Stimulated activated naive CD8-positive, alpha-beta T cell treated with anti-CD3 and anti-CD28 coated beads, Interleukin-15, Interleukin-2, amounts not matched to agents 100 ng/mL and 50 ng/mL, for 24 hours (primary cell): ENCODE data around the gene SLC6A3.
"Not testable (repeated sequence)": the region's sequence is repeated elsewhere in the genome, so short reads cannot be mapped to it uniquely, and the experiment has no call there.

Source experiments
- H3K27ac Mint-ChIP-seq: one replicate; pipeline ENCODE4 v1.8.0; 2021; ENCODE audit warnings: mild to moderate bottlenecking, mixed read lengths
- H3K27me3 Mint-ChIP-seq: one replicate; pipeline ENCODE4 v1.8.0; 2021; ENCODE audit warnings: mixed read lengths
- H3K36me3 Mint-ChIP-seq: one replicate; pipeline ENCODE4 v1.8.0; 2021; ENCODE audit warnings: low read depth, mixed read lengths
- H3K4me1 Mint-ChIP-seq: one replicate; pipeline ENCODE4 v1.8.0; 2021; ENCODE audit warnings: low read depth, mixed read lengths
- H3K4me3 Mint-ChIP-seq: one replicate; pipeline ENCODE4 v1.8.0; 2021; ENCODE audit warnings: mild to moderate bottlenecking, mixed read lengths
- H3K9me3 Mint-ChIP-seq: one replicate; pipeline ENCODE4 v1.8.0; 2021; ENCODE audit warnings: mixed read lengths

SLC6A3 gene

DNA sequence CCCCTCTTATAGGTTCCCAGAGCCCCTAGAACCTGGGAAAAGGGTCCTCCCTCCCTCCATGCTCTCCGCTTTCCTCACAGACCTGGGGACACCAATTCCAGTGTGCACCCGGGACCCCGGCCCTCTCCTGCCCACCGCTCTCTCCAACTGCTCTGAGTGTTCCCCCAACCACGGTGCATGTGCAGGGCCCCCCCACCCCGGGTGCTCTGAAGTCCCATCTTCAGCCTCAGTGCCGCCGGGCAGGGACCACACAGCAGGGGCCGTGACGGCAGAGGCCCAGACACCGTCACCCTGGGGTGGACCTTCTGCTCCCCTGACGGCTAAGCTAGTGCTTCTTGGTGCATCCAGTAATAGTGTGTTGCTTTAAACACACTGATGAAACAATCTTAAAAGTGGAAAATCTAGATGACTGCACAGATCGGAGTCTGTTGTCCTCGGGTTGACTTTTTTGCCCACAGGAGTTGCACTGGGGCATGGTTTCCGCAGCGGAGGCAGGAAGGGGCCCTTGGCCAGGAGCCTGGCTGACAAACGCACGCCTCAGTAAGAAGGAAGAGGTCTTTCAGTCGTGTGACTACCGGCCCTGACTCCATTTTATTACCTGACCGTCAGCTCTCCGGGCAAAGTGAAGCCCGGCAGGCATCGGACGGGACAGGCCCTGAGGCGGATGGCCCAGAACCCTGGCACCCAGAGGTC lies 36.2 kb upstream of the SLC6A3 start:
- H3K4me1 Mint-ChIP-seq = peaks cover 39% of the 10 kb centered on the region
- no peaks in the 10 kb centered on the region for H3K9me3 Mint-ChIP-seq
- no peak overlapping the region for H3K4me3 Mint-ChIP-seq
- H3K27me3 Mint-ChIP-seq = no peaks in the 10 kb centered on the region
- H3K36me3 Mint-ChIP-seq = peaks cover 27% of the 10 kb centered on the region
- H3K27ac Mint-ChIP-seq = peak overlapping the region; percentile 45

DNA sequence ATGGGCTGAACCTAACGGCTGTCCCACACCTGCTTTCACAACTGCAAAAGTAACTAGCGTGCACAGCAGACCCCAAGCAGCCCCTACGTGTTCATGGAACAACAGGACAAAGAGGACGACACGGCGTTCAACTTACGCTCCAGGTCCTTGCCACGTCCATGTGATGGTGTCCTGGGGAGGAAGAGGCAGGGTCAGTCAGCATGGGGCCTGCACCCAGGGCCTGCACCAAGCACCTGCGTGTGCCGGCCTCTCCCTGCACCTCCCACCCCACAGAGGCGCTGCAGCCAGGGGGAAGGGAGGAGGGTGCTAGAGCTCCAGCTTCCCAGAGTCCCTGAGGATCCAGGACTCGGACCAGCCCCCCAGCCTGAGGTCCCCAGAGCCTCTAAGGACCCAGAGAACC lies 35.6 kb upstream of the SLC6A3 start:
- Mint-ChIP-seq H3K27ac (no peak overlapping the region), H3K4me3 (no peak overlapping the region), H3K36me3 (peaks cover 25% of the 10 kb centered on the region), H3K4me1 (peaks cover 34% of the 10 kb centered on the region), H3K27me3 (no peaks in the 10 kb centered on the region), H3K9me3 (no peaks in the 10 kb centered on the region)

DNA sequence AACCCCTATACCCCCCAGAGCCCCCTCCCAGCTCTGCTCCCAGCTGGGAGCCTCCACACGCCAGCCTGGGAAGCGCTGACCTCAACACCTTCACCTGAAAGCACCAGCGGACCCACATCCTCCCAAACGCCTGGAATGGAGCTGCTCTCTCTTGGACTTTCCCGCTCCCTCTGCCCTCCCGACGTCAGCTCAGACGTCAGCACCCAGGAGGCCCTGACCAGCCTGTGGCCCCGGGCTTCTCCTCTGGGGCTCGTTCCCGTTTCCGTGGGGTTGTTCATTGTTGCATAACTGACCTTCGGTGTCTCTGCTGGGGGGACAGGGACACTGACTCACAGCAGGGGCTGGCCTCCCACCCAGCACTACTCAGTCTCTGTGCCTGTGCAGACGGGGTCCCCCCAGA lies 35.0 kb upstream of the SLC6A3 start:
- Mint-ChIP-seq H3K36me3 (peaks cover 26% of the 10 kb centered on the region), H3K27ac (peak overlapping the region; percentile 66), H3K9me3 (no peaks in the 10 kb centered on the region), H3K4me3 (peak overlapping the region; percentile 13), H3K27me3 (no peaks in the 10 kb centered on the region), H3K4me1 (peaks cover 30% of the 10 kb centered on the region)

DNA sequence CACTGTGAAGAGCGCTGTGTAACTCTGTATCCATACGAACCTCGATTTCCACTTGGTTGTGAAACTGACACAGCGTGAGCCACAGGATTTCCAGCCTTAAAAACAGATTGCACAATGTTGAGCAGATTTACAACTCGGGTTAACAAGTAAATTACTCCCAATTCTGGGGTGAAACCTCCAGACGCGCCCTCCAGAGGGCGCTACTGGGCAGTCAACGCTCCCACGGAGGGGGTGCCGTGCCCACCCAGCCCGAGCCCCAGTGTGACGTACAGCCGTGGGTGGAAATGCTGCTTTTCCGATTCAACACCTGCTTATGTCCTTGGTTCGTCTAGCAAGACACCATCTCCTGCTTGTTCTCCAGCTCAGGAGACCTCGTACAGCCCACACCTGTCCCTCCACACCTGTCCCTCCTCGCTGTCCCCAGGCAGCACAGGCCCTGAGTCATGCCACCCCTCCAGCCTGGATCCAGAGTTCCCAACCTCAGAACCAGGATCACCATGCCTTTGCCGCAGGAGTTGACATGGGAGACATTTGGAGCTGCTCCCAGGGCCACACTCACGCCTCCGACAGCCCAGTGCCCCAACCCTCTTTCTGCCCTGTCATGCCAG lies 34.4 kb upstream of the SLC6A3 start:
- no peaks in the 10 kb centered on the region for H3K9me3 Mint-ChIP-seq
- H3K27me3 Mint-ChIP-seq = no peaks in the 10 kb centered on the region
- peak overlapping the region; percentile 65 for H3K27ac Mint-ChIP-seq
- H3K4me1 Mint-ChIP-seq = peaks cover 25% of the 10 kb centered on the region
- H3K4me3 Mint-ChIP-seq = no peak overlapping the region
- H3K36me3 Mint-ChIP-seq = peaks cover 31% of the 10 kb centered on the region

DNA sequence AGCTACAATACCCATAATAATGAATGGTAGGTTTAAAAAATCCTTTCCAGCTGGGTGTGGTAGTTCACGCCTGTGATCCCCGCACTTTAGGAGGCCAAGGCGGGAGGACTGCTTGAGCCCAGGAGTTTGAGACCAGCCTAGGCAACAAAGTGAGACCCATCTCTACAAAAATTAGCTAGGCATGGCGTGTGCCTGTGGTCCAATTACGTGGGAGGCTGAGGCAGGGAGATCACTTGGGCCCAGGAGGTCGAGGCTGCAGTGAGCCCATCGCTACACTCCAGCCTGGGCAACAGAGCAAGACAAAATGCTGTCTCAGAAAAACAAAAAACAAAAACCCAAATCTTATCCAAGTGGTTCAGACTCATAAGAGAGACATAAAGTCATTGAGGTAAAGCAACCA lies 33.8 kb upstream of the SLC6A3 start:
- Mint-ChIP-seq H3K36me3 (peaks cover 34% of the 10 kb centered on the region), H3K27ac (no peak overlapping the region), H3K4me1 (peaks cover 23% of the 10 kb centered on the region), H3K27me3 (no peaks in the 10 kb centered on the region), H3K4me3 (no peak overlapping the region), H3K9me3 (no peaks in the 10 kb centered on the region)

DNA sequence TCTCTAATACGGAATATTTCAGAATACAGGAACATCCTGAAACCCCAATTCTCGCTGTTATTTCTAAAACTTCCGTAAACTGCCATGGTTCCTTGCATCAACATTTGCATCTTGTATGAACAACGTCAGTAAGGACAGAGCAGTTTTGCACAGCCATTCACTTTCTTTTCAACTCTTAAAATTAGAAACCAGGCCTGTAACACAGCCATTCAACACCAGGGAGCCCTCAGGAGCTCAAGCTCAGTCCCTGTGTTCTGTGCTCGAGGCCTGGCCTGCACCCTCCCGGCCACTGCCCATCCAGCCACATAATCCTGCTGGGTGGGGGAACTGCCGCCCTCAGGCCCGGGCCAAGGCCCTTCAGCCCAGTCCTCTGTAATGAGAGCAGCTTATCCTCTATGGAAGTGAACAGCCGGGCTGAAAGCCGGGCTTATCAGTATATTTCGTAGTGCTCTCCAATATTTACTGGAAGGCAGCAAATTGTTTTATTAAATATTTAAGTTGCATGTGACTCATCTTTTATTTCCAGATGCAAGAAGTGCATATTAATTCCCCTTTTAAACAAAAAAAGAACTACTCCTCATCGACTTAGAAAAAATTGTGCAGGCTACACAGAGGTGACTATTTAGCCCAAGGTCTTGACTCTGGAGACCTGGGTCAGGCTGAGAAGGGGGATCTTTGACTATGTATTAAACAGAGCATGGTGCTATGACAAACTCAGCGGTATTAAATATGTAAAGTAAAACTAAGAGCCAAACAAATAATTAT lies 33.2 kb upstream of the SLC6A3 start:
- Mint-ChIP-seq H3K4me1 (peaks cover 23% of the 10 kb centered on the region), H3K27me3 (no peaks in the 10 kb centered on the region), H3K27ac (no peak overlapping the region), H3K36me3 (peaks cover 40% of the 10 kb centered on the region), H3K9me3 (no peaks in the 10 kb centered on the region), H3K4me3 (no peak overlapping the region)

DNA sequence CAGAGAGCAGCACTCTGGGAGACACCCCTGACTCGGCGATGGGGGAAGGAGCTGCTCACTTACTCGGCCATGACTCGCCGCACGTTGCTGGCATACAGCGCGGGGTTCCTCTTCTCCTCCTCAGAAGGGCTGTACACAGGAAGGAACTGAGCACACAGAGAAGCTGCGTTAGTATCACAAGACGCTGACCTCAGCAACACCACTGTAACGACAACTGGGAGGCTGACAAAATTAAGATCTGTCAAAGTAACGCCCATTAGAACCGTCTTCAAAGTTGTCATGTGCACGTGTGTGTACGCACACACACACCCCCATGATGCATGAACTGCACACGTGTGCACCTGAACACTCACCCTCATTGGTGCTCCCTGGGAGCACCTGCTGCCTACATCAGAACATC lies 32.1 kb upstream of the SLC6A3 start:
- no peak overlapping the region for H3K27ac Mint-ChIP-seq
- H3K27me3 Mint-ChIP-seq = no peaks in the 10 kb centered on the region
- H3K4me1 Mint-ChIP-seq = peaks cover 19% of the 10 kb centered on the region
- H3K36me3 Mint-ChIP-seq = peaks cover 42% of the 10 kb centered on the region
- H3K4me3 Mint-ChIP-seq = no peak overlapping the region
- no peaks in the 10 kb centered on the region for H3K9me3 Mint-ChIP-seq

DNA sequence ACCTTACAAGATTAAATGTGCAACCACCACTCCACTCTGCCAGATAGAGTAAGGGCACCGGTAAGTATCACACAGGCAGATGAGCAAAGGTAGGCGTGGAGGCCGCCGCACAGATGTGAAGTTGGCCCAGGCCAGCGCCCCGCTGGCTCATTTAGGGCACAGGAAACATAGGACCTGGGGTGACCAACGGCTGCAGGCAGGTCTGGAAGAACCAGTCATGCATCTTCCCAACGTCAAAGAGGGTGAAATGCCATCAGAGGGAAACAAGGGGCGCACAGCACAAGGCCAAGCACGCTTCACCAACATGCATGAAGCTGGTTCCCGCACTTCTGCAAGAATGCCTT lies 31.7 kb upstream of the SLC6A3 start:
- H3K27ac Mint-ChIP-seq = no peak overlapping the region
- no peak overlapping the region for H3K4me3 Mint-ChIP-seq
- peaks cover 19% of the 10 kb centered on the region for H3K4me1 Mint-ChIP-seq
- peaks cover 44% of the 10 kb centered on the region for H3K36me3 Mint-ChIP-seq
- no peaks in the 10 kb centered on the region for H3K27me3 Mint-ChIP-seq
- no peaks in the 10 kb centered on the region for H3K9me3 Mint-ChIP-seq

DNA sequence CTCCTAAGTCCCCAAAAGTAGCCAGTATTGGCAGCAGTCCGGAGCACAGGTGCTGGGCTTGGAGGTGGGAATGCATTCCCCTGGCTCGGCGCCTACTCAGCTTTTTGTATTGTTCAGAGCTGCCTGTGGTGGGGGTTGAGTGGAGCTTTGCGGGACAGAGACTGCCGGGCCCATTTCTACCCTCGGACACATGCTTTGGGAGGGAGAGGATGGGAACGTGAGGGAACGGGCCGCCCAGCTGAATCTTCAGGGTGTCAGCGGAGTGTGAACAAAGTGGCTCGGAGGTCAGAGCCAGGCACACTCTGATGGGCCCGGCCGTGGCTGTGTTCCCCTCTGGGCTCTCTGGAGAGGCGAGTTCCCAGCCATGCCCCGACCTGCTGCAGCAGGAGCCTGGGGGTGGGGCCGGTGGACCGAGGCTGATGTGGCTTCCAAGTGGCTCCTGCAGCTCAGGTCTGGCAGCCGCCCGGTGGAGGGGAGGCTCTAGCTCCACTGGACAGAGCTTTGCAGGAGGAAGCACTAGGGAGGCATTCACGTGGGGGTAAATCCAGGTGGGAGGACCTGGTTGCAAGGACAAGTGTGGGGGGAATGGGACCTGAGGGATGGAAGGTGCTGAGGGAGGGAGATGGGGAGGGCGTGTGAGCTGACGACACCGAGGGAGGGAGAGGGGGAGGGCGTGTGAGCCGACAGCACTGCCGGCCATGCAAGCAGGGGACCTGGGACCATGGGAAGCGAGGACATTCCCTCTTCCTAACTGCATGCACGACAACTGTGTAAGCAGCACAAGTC lies 31.1 kb upstream of the SLC6A3 start:
- no peaks in the 10 kb centered on the region for H3K27me3 Mint-ChIP-seq

DNA sequence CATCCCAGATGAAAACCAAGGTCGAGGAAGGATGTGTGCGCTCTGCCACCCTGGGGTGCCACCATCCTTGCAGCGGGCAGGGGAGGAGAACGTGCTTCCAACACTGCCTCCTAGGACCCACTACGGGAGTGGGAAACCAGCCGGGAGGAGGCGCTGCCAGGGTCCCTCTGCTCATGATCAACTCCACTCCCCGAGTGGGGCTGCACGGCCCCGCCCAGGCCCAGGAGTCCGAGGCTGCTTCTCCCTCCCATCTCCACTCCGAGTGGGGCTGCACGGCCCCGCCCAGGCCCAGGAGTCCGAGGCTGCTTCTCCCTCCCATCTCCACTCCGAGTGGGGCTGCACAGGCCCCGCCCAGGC lies 30.3 kb upstream of the SLC6A3 start:
- H3K36me3 Mint-ChIP-seq = peaks cover 45% of the 10 kb centered on the region
- H3K27ac Mint-ChIP-seq, H3K4me3 Mint-ChIP-seq, H3K9me3 Mint-ChIP-seq, H3K27me3 Mint-ChIP-seq: not testable (repeated sequence)
- peaks cover 16% of the 10 kb centered on the region for H3K4me1 Mint-ChIP-seq

More for the DNA sequence above, 31.1 kb upstream of the SLC6A3 start:
- H3K27ac Mint-ChIP-seq = no peak overlapping the region
- no peaks in the 10 kb centered on the region for H3K9me3 Mint-ChIP-seq
- H3K4me3 Mint-ChIP-seq = no peak overlapping the region
- H3K4me1 Mint-ChIP-seq = peaks cover 15% of the 10 kb centered on the region
- peaks cover 46% of the 10 kb centered on the region for H3K36me3 Mint-ChIP-seq

DNA sequence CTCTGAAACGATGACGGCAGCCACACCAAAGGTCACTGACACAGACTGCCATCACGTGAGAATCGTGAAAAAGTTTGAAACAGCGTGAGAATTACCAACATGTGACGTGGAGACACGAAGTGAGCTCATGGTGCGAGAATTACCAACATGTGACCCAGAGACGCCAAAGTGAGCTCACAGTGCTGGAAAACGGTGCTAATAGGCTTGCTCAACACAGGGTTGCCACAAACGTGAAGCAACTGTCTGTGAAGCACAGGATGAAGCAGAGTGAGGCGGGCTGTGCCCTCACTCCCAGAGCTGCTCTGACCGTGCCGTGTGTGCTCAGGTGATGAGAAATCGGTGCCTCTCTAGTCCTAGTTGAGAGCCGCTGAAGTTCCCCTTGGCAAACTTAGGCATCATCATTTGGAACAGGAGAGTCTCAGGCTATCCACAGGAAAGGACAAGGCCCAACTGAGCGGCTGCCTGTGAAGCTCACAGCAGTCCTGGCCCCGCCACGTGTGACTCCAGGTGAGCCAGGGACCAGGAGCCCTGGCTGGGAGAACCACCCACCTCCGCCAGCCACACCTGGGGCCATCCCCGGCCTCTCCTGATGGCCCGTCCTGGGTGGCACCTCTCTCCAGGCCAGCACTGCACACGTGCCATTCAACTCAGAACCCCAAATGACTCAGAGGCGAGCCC lies 29.8 kb upstream of the SLC6A3 start:
- Mint-ChIP-seq H3K4me3 (no peak overlapping the region), H3K27ac (no peak overlapping the region), H3K36me3 (peaks cover 41% of the 10 kb centered on the region), H3K4me1 (peaks cover 16% of the 10 kb centered on the region), H3K9me3 (no peaks in the 10 kb centered on the region), H3K27me3 (no peaks in the 10 kb centered on the region)

DNA sequence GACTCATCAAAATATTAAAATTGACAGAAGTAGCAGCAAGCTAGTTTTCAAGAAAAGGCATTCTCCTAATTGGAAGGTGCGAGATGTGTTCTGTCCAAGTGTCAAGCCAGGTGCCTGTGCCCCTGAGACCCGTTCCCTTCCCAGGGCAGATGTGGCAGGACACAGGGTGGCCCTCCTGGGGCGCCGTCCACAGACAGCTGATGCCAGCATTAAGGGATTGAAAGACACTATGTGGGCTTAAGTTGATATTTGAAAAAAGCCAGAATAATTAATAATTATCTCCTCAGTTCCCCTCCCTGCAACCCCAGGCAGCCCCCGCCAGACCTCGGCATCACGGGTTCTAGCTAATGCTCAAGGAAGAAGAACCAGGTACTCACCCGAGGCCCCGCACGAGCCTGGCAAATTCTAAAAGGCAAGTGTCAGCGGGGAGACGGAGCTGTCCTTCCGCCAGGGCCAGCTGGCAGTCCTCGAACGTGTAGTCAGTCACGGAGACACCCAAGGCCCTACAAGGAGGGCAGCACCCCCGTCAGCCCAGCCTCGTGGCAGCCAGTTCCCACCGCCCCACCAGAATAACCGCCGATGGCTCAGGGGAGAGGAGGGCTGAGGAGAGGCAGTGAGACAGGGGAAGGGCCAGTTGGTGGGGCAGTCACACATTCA lies 29.1 kb upstream of the SLC6A3 start:
- Mint-ChIP-seq H3K4me3 (no peak overlapping the region), H3K4me1 (peaks cover 15% of the 10 kb centered on the region), H3K36me3 (peaks cover 41% of the 10 kb centered on the region), H3K27ac (no peak overlapping the region), H3K9me3 (no peaks in the 10 kb centered on the region), H3K27me3 (no peaks in the 10 kb centered on the region)

DNA sequence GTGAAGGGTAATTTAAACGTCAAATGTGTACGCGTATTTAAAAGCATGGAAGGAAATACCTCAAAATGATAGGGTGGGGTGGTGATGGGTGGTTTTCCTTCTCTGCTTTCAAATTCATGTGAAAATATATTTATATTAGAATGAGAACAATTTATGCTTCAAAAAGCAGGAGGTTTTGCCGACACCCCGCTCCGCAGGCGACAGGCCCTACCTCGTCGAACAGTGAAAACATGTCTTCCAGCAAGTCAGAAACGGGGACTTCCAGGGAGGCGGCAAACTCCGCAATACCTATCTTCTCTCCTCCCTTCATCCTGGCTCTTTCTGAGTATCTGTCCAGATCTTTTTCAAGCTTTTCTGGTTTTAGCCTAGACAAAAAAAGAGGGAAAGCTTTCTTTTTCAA lies 28.5 kb upstream of the SLC6A3 start:
- Mint-ChIP-seq H3K36me3 (peaks cover 41% of the 10 kb centered on the region), H3K9me3 (no peaks in the 10 kb centered on the region), H3K27me3 (no peaks in the 10 kb centered on the region), H3K27ac (no peak overlapping the region), H3K4me3 (no peak overlapping the region), H3K4me1 (peaks cover 15% of the 10 kb centered on the region)

DNA sequence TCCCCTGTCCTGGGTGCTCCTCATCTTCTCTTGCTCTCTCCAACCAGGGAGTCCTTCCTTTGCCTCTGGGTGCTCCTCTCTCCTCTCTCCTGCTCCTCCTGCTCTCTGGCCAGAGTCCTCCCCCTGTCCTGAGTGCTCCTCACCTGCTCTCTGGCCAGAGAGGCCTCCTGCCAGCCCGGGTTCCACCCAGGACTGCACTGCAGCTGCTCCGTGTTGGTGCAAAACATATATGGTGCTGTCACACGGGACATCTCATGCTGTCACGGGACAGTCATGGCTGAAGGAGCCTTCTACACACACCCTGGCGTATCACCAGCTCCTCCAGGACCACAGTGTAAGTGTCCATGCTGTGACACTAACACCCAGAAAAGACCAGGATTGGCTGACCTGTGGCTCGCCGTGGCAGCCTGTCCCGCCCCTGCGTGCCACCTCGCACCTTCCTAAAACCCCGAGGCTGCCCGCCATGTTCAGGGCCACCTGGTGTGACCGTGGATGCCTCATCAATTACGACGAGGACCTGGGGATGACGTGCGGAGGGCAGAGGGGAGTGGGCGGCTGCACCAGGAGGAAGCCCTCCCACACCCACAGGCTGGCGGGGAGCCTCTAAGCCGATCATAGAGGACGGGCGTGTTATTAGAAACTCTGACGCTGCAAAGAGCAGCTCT lies 27.9 kb upstream of the SLC6A3 start:
- Mint-ChIP-seq H3K36me3 (peaks cover 46% of the 10 kb centered on the region), H3K4me3 (no peak overlapping the region), H3K27me3 (no peaks in the 10 kb centered on the region), H3K27ac (no peak overlapping the region), H3K9me3 (no peaks in the 10 kb centered on the region), H3K4me1 (peaks cover 15% of the 10 kb centered on the region)
